LNCAP (cell line): ENCODE measurements around the gene IBTK.

ENCODE experiments used
- CTCF ChIP-seq: fragments of 450-650 bp; IDR thresholded peaks from 2 replicates; pipeline ENCODE4 v1.5.1; 2017; ENCODE audit warnings: mild to moderate bottlenecking

The IBTK gene

DNA sequence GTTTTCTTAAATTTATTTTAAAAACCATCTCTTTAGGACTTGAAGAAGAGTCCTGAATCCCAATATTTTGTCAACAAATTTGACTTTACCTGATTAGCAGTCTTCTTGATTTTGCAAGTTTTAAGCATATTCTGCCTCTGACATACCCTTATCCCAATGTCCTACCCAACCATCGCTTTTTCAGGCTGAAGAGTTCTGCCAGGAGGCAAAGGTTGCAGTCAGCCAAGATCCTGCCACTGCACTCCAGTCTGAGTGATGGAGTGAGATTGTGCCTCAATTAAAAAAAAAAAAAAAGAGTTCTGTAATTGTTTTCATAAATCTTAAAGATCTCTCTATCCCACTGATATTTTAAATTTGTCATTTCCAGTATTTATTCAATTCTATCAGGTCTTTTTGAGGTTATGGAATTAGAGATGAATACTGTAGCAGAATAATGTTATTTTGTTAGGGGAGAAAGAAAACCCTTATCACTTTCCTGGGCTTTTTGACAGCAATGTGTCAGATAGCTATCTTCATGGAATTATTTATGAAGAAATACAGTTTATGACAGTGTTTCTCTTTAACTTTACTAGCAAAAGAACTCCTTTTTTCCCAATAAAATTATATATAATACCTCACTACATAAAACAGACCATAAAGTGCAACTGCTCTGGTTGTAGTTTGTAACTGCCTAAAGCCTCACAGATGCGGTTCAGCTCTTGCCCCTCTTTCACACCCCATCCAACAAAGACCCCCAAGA lies 78.2 kb downstream of the IBTK start:
- TF ChIP-seq CTCF = no peak

DNA sequence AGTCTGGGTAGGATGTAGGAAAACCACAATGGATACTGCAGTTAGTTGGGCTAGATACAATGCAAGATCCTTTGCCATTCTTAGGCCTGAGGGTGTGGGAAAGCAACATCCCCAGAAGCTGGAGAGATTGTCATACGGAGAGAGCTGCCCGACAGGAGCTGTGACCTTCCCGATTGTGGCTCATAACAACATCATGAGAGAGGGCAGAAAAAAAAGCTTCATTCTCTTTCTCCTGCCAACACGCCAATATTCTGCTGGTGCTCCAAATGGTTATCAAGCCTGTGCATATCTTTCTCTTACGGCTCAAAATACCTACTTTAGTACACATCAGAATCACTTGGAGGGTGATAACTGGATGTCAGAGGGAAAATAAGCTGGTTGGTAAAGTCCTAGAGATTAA lies 81.1 kb downstream of the IBTK start:
- no peak for TF ChIP-seq CTCF

DNA sequence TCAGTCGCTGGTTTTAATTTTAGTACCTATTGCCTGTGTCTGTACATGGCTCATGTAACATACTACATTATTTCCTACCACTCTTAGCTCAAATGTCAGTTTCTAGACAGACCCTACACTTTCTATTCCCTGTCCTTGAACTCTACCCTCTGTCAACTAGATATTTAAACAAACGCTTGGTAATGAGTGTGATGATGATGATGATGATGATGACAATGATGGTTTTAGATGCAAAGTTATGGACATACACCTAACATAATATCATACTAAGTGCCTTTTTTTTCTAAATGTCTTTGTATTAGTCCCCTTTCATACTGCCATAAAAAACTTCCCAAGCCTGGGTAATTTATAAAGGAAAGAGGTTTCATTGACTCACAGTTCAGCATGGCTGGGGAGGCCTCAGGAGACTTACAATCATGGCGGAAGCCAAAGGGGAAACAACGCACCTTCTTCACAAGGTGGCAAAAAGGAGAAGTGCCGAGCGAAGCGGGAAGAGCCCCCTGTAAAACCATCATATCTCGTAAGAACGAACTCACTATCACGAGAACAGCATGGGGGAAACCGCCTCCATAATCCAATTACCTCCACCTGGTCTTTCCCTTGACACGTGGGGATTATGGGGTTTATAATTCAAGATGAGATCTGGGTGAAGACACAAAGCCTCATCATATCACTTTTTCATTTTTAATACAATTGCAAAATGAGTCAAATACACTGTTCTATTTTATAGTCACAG lies 87.1 kb downstream of the IBTK start:
- no peak for TF ChIP-seq CTCF

GRCh38 chr6:82145926-82146452 lies 101.6 kb downstream of the IBTK start:
- TF ChIP-seq CTCF = no peak

DNA sequence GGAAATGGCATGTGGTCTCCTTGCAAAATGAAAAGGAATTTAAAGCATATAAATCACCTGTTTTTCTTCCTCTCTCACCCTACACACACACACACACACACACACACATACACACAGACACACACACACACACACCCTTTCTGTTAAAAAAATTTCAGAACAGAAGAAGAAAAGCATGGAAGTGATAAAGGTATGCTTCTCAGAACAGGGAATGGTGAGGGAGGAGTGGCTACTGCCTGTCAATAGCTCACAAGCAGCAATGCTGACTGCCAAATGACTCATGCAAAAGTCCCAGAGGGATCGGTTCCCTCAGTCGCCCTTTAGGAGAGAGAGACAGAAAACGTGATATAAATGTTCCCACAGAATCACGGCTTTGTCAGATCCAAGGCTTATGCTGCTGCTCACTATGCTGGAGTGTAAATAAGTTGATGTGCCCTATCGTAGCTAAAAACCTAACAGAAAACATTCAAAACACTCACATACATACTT lies 102.6 kb downstream of the IBTK start:
- TF ChIP-seq CTCF = no peak

DNA sequence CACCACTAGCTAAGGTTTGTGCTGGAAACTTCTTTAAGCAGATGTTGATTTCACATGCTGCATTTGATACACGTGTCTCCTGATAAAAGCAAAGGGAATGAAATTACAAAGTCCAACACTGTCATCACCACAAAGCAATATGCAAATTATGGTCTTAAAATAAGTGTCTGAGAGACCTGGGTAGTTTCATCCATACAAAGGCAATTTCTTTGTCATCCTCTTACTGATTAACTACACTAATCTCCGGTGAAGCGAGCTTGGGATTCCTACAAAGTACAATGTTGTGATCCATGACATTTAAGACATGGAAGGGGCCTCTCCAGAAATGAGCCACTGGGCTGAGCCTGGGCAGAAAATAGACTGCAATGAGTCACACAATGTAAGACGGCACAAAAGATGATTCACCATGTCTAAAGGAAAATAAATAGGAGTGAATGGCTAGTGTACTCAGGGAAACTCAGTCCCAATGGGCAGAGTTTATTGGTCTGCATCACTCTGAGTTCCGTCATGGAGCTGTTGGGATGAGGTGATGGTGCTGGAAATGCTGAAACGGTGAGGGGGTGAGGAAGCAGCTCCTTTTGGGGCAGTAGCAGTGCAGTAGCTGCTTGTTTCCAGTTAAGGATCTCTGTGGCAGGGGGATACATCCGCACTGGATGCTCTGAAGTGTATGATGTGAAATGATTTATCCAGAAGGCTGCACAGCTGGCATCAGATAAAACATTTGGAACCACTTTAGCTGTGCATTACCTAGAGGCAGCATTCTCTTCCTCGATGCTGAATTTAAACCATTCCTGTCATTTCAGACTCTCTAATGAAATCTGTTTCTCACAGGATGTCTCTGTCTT lies 103.3 kb downstream of the IBTK start:
- TF ChIP-seq CTCF = no peak

GRCh38 chr6:82143041-82143481 lies 104.5 kb downstream of the IBTK start:
- TF ChIP-seq CTCF = no peak
